Measurements from ENCODE around the gene CCDC175. TPM values are rescaled to one million over a fixed set of nuclear protein-coding genes. Genes with fewer than 3 reads are reported as not detected.

Gene CCDC175
- total and polyA plus RNA-seq, 2 donors = not detected

DNA sequence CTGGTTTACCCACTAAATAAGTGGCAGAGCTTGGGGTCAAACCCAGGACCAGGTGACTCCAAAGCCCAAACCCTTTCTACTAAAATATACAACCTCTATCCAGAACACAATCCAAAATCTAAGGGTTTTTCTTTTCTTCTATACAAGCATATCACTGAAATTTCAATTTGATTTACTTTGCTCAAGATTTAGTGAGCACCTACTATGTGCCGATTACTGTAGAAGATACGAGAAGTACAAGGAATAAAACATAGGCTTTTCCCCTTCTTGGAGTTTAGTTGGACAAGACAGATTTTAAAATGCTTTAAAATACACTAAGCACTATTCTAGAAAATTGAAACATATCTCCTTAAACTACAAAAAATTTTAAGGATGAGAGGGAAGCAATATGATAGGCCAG lies 95.2 kb downstream of the CCDC175 start:
- no peak overlapping the region for H3K27ac ChIP-seq (ENCODE audit: low read depth in 1 of 2, low read length in 1 of 2)
- H3K36me3 ChIP-seq (ENCODE audit: control insufficient read depth in 2 of 2, insufficient read depth in 2 of 2, low read length in 1 of 2) = no peaks in the 10 kb centered on the region
- peaks cover 11 to 16% of the 10 kb centered on the region in 2 donors for H3K4me1 ChIP-seq (ENCODE audit: control insufficient read depth in 2 of 2, insufficient read depth in 2 of 2, low read length in 2 of 2)
- 99% methylated on average over 2 of the region's 2 CpGs for WGBS
- DNase-seq (ENCODE audit: low read depth in 6 of 9, low spot score in 9 of 9) = no peak
- no peaks in the 10 kb centered on the region for H3K27me3 ChIP-seq (ENCODE audit: control insufficient read depth in 2 of 2, insufficient read depth in 1 of 2, low read length in 1 of 2)
- H3K9me3 ChIP-seq (ENCODE audit: control insufficient read depth in 2 of 2, insufficient read depth in 1 of 2, low read length in 1 of 2) = no peaks in the 10 kb centered on the region
- no peak overlapping the region for H3K4me3 ChIP-seq (ENCODE audit: low read length in 2 of 2)

DNA sequence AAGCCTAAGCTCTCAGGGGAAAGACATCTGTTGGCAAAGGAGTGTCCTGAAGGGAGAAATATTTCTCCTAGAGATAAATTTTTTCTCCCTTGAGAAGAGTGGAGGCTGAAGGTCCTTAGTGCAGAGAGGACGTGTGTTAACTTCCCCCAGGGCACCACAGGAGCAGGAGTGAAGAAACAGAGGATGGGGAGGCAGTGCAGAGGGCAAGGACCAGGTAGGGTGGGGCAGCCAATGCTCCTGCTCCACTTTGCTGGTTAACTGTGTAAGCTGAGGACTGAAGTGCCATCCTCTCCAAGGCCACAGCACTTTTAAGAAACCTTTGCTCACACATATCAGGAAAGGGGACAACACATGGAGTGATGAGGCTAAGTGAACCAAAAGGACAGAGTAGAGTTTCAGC lies 96.4 kb downstream of the CCDC175 start:
- DNase-seq (ENCODE audit: low read depth in 6 of 9, low spot score in 9 of 9) = no peak
- no peaks in the 10 kb centered on the region for H3K9me3 ChIP-seq (ENCODE audit: control insufficient read depth in 2 of 2, insufficient read depth in 1 of 2, low read length in 1 of 2)
- no peaks in the 10 kb centered on the region for H3K27me3 ChIP-seq (ENCODE audit: control insufficient read depth in 2 of 2, insufficient read depth in 1 of 2, low read length in 1 of 2)
- peaks cover 0 to 5% of the 10 kb centered on the region in 2 donors for H3K36me3 ChIP-seq (ENCODE audit: control insufficient read depth in 2 of 2, insufficient read depth in 2 of 2, low read length in 1 of 2)
- H3K4me1 ChIP-seq (ENCODE audit: control insufficient read depth in 2 of 2, insufficient read depth in 2 of 2, low read length in 2 of 2) = peaks cover 8 to 12% of the 10 kb centered on the region in 2 donors
- no peak overlapping the region for H3K27ac ChIP-seq (ENCODE audit: low read depth in 1 of 2, low read length in 1 of 2)
- 94% methylated on average over 1 of the region's 1 CpG for WGBS
- H3K4me3 ChIP-seq (ENCODE audit: low read length in 2 of 2) = no peak overlapping the region

DNA sequence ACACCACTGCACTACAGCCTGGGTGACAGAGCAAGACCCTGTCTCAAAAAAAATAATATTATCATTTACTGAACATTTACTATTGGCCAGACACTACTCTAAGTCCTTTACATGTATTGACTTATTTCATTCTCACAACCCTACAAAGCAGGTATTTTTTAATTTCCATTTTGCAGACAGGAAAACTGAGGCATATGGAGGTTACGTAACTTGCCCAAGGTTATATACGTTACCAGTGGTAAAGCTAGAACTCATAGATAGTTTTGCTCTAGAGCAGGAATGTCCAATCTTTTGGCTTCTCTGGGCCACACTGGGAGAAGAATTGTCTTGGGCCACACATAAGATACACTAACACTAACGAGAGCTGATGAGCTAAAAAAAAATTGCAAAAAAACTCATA lies 98.1 kb downstream of the CCDC175 start:
- H3K27me3 ChIP-seq (ENCODE audit: control insufficient read depth in 2 of 2, insufficient read depth in 1 of 2, low read length in 1 of 2) = no peaks in the 10 kb centered on the region
- H3K4me1 ChIP-seq (ENCODE audit: control insufficient read depth in 2 of 2, insufficient read depth in 2 of 2, low read length in 2 of 2) = peaks cover 6 to 10% of the 10 kb centered on the region in 2 donors
- H3K27ac ChIP-seq (ENCODE audit: low read depth in 1 of 2, low read length in 1 of 2) = no peak overlapping the region
- over 99% methylated on average over 3 of the region's 3 CpGs for WGBS
- H3K36me3 ChIP-seq (ENCODE audit: control insufficient read depth in 2 of 2, insufficient read depth in 2 of 2, low read length in 1 of 2) = peaks cover 0 to 10% of the 10 kb centered on the region in 2 donors
- no peak overlapping the region for H3K4me3 ChIP-seq (ENCODE audit: low read length in 2 of 2)
- no peaks in the 10 kb centered on the region for H3K9me3 ChIP-seq (ENCODE audit: control insufficient read depth in 2 of 2, insufficient read depth in 1 of 2, low read length in 1 of 2)
- DNase-seq (ENCODE audit: low read depth in 6 of 9, low spot score in 9 of 9) = no peak

DNA sequence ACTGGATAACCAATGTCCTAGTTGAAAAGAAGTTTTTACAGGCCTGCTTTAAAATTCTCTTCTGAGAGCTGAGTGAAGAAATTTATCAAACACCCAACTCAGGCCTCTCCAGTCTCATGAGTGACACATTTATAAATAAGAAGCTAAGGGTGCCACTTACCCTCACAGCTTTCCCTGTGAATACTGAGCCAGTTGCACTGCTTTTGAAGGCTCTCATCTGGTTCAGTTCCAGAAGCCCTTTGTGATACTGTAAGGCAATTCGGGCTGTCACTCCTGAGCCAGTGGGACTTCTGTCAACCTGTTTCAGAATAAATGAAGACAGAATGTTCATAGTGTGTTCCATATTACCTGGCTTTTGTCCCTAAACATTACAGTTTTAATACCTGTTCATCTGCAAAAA lies 100.9 kb downstream of the CCDC175 start:
- Histone ChIP-seq H3K27me3 (ENCODE audit: control insufficient read depth in 2 of 2, insufficient read depth in 1 of 2, low read length in 1 of 2) (no peaks in the 10 kb centered on the region), H3K4me3 (ENCODE audit: low read length in 2 of 2) (no peak overlapping the region), H3K27ac (ENCODE audit: low read depth in 1 of 2, low read length in 1 of 2) (no peak overlapping the region), H3K4me1 (ENCODE audit: control insufficient read depth in 2 of 2, insufficient read depth in 2 of 2, low read length in 2 of 2) (no peaks in the 10 kb centered on the region), H3K36me3 (ENCODE audit: control insufficient read depth in 2 of 2, insufficient read depth in 2 of 2, low read length in 1 of 2) (peaks cover 0 to 10% of the 10 kb centered on the region in 2 donors), H3K9me3 (ENCODE audit: control insufficient read depth in 2 of 2, insufficient read depth in 1 of 2, low read length in 1 of 2) (no peaks in the 10 kb centered on the region)
- WGBS = 99% methylated on average over 1 of the region's 1 CpG
- DNase-seq (ENCODE audit: low read depth in 6 of 9, low spot score in 9 of 9) = no peak

DNA sequence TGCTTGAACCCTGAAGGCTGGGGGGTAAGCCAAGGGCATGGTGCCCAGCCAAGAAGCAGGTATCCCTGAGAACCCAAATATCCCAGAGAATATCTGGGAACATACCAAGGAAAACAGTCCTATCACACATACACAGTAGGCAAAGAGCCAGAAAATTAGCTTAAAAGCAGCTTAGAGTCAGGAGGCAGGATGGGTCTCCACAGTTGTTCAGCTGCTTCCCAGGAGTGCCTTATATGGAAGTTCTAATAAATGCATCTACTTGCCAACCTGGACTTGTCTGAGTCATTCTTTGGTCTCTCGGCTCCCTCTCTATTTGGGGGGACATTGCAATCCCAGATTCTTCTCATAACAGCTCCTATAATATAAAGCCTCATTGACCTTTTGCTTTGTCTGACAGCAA lies 102.4 kb downstream of the CCDC175 start:
- 88% methylated on average over 1 of the region's 1 CpG for WGBS
- Histone ChIP-seq H3K36me3 (ENCODE audit: control insufficient read depth in 2 of 2, insufficient read depth in 2 of 2, low read length in 1 of 2) (peaks cover 3 to 10% of the 10 kb centered on the region in 2 donors), H3K4me1 (ENCODE audit: control insufficient read depth in 2 of 2, insufficient read depth in 2 of 2, low read length in 2 of 2) (no peaks in the 10 kb centered on the region), H3K9me3 (ENCODE audit: control insufficient read depth in 2 of 2, insufficient read depth in 1 of 2, low read length in 1 of 2) (no peaks in the 10 kb centered on the region), H3K27me3 (ENCODE audit: control insufficient read depth in 2 of 2, insufficient read depth in 1 of 2, low read length in 1 of 2) (no peaks in the 10 kb centered on the region), H3K27ac (ENCODE audit: low read depth in 1 of 2, low read length in 1 of 2) (no peak overlapping the region), H3K4me3 (ENCODE audit: low read length in 2 of 2) (no peak overlapping the region)
- no peak for DNase-seq (ENCODE audit: low read depth in 6 of 9, low spot score in 9 of 9)

DNA sequence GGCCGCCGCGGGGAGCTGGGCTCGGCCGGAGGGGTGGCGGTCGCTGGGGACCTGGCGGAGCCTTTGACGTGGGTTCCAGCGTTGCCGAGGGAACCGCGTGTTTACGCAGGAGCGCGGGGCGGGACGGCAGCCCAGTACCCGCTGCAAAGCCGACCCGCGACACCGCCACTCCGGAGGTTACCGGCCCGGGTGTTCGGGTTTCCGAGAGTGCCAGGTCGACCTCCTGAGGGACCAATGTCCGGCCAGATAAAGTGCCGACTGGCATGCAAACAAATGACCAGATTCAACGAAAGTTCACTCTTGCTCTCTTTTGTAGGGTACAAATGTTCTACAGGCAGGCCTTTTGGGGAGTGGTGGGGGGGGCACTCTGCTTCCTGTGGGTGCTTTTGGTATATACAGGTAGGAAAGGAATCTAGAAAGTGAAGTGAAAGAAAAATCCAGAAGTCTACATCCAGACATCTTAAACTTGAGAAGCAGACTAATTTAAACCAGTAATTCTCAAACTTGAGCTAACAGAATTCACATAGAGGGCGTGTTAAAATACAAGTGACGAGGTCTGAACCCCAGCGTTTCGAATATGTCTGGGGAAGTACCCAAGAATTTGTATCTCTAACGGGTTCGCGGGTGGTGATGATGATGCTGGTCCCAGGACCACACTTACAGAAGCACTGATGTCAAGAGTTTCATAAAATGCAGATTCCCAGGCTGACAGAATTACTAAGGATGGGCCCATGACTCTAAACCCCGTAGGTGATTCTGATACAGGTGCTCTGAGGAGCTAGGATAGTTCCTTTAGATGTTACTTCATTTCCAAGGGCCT lies 111.1 kb downstream of the CCDC175 start, which contains the start of gene GPR135:
TSS of gene GPR135 (minus strand) at position 65 of the 820 bp plus-strand sequence. CDS start 154 bp downstream, outside the sequence.
- no peaks in the 10 kb centered on the region for H3K9me3 ChIP-seq (ENCODE audit: control insufficient read depth in 2 of 2, insufficient read depth in 1 of 2, low read length in 1 of 2)
- H3K27ac ChIP-seq (ENCODE audit: low read depth in 1 of 2, low read length in 1 of 2) = no peak within 1 kb of the TSS
- peak in 3 of 9 donors; percentile 8 to 30 (median 15) for DNase-seq (ENCODE audit: low read depth in 6 of 9, low spot score in 9 of 9)
- H3K27me3 ChIP-seq (ENCODE audit: control insufficient read depth in 2 of 2, insufficient read depth in 1 of 2, low read length in 1 of 2) = peaks cover 8 to 29% of the 10 kb centered on the region in 2 donors
- peaks cover 0 to 3% of the 10 kb centered on the region in 2 donors for H3K36me3 ChIP-seq (ENCODE audit: control insufficient read depth in 2 of 2, insufficient read depth in 2 of 2, low read length in 1 of 2)
- peaks cover 8 to 9% of the 10 kb centered on the region in 2 donors for H3K4me1 ChIP-seq (ENCODE audit: control insufficient read depth in 2 of 2, insufficient read depth in 2 of 2, low read length in 2 of 2)
- H3K4me3 ChIP-seq (ENCODE audit: low read length in 2 of 2) = peak within 1 kb of the TSS; percentile 29 to 65
- WGBS = 22% methylated on average over 40 of the region's 40 CpGs

DNA sequence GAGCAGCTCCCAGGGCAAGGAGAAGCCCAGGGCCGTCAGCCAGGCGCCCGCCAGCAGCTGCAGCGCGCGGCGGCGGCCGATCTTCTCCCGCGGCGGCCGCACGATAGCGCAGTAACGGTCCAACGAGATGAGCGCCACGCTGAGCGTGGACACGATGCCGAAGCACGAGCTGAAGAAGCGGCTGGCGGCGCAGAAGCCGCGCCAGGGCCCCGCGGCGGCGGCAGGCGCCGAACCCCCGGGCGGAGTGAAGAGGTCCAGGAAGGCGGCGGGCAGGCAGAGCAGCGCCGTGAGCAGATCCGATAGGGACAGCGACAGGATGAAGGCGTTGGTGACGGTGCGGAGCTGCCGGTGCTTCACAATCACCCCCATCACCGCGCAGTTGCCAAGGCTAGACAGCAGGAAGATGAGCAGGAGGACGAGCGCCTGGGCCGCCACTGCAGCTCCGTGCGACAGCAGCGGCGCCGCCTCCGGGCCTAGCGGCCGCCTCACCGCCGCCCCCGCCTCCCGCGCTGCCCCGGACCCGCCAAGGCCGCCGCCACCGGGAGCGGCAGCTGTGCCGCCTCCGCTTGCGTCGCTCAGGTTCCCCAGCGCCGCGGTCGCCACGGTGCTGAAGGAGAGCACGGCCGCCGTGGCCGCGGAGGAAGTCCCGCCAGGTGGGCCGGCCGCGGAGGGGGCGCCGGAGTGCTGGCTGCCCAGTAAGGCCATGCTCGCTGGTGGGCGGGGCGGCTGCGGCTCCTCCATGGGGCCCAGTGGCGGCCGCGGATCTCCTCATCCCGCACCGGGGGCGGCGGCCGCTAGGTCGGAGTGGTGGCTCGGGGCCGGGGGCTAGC lies 111.9 kb downstream of the CCDC175 start:
- Histone ChIP-seq H3K4me1 (ENCODE audit: control insufficient read depth in 2 of 2, insufficient read depth in 2 of 2, low read length in 2 of 2) (peaks cover 8 to 9% of the 10 kb centered on the region in 2 donors), H3K4me3 (ENCODE audit: low read length in 2 of 2) (peak overlapping the region; percentile 29 to 65), H3K9me3 (ENCODE audit: control insufficient read depth in 2 of 2, insufficient read depth in 1 of 2, low read length in 1 of 2) (no peaks in the 10 kb centered on the region), H3K27ac (ENCODE audit: low read depth in 1 of 2, low read length in 1 of 2) (no peak overlapping the region), H3K36me3 (ENCODE audit: control insufficient read depth in 2 of 2, insufficient read depth in 2 of 2, low read length in 1 of 2) (no peaks in the 10 kb centered on the region), H3K27me3 (ENCODE audit: control insufficient read depth in 2 of 2, insufficient read depth in 1 of 2, low read length in 1 of 2) (peaks cover 8 to 29% of the 10 kb centered on the region in 2 donors)
- peak in 3 of 9 donors; percentile 31 to 56 (median 35) for DNase-seq (ENCODE audit: low read depth in 6 of 9, low spot score in 9 of 9)
- under 1% methylated on average over 105 of the region's 105 CpGs for WGBS

DNA sequence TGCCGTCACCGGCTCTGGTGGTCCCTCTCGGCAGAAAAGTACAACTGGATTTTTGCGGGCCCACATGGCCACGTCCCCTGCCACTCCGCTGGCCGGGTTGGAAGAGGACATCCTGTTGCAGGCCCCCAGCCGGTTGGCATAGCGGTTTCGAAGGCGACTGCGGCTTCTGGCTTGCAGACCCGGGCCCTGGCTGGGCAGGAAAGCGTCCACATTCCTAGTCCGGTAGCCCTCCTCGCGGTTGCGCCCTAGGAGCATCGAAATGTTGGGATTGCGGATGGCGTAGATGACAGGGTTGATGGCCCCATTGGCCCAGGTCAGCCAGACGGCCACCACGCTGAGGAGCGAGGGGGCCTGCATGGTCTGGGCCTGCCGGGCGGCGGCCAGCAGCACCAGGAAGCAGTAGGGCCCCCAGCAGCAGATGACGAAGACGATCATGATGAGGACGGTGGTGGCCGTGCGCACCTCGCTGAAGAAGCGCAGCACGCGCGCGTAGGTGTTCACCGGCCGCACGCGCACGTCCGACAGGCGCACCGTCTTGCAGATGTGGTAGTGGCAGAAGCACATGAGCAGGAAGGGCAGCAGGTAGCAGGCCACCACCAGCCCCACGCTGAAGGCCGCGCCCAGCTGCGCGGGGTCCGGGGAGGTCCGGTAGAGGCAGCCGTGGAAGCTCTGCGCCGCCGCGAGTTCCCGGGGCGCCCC lies 112.7 kb downstream of the CCDC175 start:
- WGBS = 42% methylated on average over 60 of the region's 60 CpGs

More for the DNA sequence above, 112.7 kb downstream of the CCDC175 start:
- Histone ChIP-seq H3K9me3 (ENCODE audit: control insufficient read depth in 2 of 2, insufficient read depth in 1 of 2, low read length in 1 of 2) (no peaks in the 10 kb centered on the region), H3K27ac (ENCODE audit: low read depth in 1 of 2, low read length in 1 of 2) (no peak overlapping the region), H3K36me3 (ENCODE audit: control insufficient read depth in 2 of 2, insufficient read depth in 2 of 2, low read length in 1 of 2) (no peaks in the 10 kb centered on the region), H3K4me1 (ENCODE audit: control insufficient read depth in 2 of 2, insufficient read depth in 2 of 2, low read length in 2 of 2) (peaks cover 8 to 9% of the 10 kb centered on the region in 2 donors), H3K4me3 (ENCODE audit: low read length in 2 of 2) (peak overlapping the region; percentile 10 to 65), H3K27me3 (ENCODE audit: control insufficient read depth in 2 of 2, insufficient read depth in 1 of 2, low read length in 1 of 2) (peaks cover 8 to 29% of the 10 kb centered on the region in 2 donors)
- DNase-seq (ENCODE audit: low read depth in 6 of 9, low spot score in 9 of 9) = peak in 1 of 9 donors; percentile 12

Measured in thymus (tissue), 11 donors.